Coronary artery (tissue), 2 donors: ENCODE results near the gene ISG15.
A peak's percentile ranks its signal among the peaks of the same experiment; 100 is the strongest.

Experiments used
- DNase-seq: peaks from one replicate; pipeline ENCODE4 v3.0.0-alpha.2; 2017; ENCODE audit warnings: low spot score
- H3K27ac ChIP-seq, 2 donors: fragments of 200-600 bp; sonication (generic); one replicate each; pipeline ENCODE4 v1.5.1; 2016 to 2019
- H3K4me3 ChIP-seq: fragments of 200-600 bp; sonication (generic); 2 replicates; pipeline ENCODE4 v1.5.1; 2016; ENCODE audit warnings: mild to moderate bottlenecking, moderate library complexity
- CTCF ChIP-seq: fragments of 200-600 bp; sonication (generic); IDR thresholded peaks from one replicate; pipeline ENCODE4 v1.5.1; 2019; ENCODE audit warnings: antibody characterized with exemption

The ISG15 gene

DNA sequence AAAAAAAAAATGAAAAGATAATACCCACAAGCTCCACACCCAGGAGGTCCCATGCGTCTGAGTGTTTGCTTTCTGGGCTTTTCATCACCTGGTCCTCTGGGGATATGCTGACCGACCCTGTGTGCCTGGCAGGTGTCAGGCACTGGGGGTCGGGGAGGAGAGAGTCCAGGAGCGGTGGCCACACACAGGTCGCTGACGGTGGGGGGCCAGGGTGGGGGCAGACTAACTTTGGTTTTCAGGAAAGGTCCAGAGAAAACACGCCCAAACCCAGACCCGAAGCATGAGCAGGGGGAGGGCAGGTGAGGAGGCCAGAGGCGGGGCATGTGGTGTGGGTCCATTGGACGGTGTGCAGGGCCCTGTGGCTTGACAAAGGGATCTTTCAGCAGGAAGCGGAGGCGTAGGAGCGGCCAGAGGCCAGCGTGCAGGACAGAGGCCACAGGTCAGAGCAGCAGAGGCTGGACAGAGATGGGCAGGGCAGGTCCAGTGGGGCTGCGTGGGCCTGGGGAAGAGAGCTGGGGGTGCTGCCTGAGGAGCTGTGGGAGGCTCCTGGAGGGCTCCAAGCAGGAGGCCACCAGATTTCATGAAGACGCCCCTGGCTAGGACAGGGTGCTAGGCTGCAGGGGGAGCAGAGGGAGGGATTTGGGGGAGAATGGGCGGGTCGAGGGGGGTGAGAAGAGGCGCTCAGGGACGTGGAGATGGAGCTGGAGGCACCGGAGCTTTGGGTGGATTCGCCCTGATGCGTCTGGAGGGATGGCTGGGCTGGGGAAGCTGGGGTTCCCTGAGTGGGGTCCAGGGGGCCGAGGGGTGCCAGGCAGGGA is 45.0 kb downstream of the ISG15 start:
- Histone ChIP-seq H3K4me3 (no peak overlapping the region), H3K27ac (no peak overlapping the region)
- no peak for TF ChIP-seq CTCF
- DNase-seq: no peak

- Histone ChIP-seq H3K27ac (no peak overlapping the region), H3K4me3 (peak overlapping the region; percentile 77)
- no peak for TF ChIP-seq CTCF
- DNase-seq: no peak
These were observed 45.7 kb downstream of the ISG15 start for GRCh38 chr1:1058921-1059493.

GRCh38 chr1:1059494-1060280 is 46.4 kb downstream of the ISG15 start:
- TF ChIP-seq CTCF: no peak
- Histone ChIP-seq H3K4me3 (peak overlapping the region; percentile 77), H3K27ac (no peak overlapping the region)
- DNase-seq: peak; percentile 88

- Histone ChIP-seq H3K27ac (no peak overlapping the region), H3K4me3 (no peak overlapping the region)
- TF ChIP-seq CTCF: no peak
- DNase-seq: no peak
These were observed 47.1 kb downstream of the ISG15 start for GRCh38 chr1:1060281-1061000.

DNA sequence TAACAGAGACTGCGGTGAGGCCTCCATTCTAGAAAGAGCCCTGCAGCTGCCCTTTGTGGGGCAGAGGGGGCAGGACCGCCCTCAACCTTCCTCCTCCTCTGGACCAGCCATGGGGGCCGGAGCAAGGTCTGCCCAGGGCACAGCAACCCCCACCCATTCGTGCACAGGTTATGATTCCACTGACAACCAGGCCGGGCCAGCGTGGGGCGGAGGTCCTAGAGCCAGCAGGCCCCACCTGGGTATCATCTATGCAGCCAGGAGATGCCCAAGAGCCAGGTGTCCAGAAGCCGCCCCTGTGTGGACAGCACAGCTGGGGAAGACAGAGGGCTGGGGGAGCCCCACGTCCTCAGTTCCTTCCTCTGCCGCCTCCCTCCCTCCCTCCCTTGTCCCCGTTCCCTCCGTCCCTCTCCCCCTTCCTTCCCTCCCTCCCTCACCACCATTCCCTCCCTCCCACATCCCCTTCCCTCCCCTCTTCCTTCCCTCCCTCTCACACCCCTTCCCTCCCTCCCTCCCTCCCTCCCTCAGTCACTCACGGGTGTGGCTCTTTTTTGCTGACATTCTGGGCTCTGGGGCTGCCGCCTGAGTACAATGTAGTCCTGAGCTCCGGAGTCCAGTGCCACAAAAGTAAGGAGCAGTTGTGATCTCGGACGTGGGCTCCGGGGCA is 48.5 kb downstream of the ISG15 start:
- H3K27ac ChIP-seq: no peak overlapping the region
- no peak for TF ChIP-seq CTCF
- no peak for DNase-seq
- H3K4me3 ChIP-seq: no peak overlapping the region

DNA sequence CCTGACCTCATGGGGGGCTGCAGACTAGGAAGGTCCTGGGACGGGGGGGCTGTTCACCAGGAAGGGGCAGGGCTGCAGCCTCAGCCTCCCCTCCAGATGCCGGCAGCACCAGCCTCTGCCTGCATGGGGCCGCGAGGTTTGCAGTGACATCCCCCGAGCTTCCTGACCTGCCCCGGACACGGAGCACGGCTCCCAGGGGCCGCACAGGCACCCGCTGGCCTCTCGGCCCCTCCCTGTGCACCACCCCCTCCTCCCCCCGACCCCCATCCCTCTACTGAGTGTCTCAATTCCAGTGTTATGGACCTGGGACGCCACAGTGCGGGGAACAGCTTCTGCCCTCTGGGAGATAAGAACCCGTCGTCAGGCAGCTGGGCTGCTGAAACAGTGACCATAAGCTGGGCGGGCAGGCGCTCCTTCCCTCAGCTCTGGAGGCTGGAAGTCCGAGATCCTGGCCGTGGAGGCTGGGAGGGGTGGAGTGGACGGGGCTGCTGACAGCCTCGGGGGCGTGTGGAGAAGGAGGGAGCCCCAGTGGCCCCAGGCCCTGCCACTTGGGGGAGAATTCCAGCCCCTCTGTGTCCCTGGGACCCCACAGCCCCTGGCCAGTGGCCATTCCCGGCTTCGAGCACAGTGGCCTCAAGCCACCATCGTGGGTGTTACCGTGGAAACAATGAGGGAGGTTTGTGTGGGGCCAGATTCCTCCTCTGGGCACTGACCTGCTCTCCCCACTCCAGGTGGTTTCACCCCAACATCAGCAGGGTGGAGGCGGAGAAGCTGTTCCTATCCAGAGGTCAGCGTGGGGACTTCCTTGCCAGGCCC is 49.3 kb downstream of the ISG15 start:
- no peak for TF ChIP-seq CTCF
- no peak for DNase-seq
- H3K4me3 ChIP-seq: no peak overlapping the region
- H3K27ac ChIP-seq: no peak overlapping the region
